ENCODE results near the gene PDE6G.

Gene PDE6G

DNA sequence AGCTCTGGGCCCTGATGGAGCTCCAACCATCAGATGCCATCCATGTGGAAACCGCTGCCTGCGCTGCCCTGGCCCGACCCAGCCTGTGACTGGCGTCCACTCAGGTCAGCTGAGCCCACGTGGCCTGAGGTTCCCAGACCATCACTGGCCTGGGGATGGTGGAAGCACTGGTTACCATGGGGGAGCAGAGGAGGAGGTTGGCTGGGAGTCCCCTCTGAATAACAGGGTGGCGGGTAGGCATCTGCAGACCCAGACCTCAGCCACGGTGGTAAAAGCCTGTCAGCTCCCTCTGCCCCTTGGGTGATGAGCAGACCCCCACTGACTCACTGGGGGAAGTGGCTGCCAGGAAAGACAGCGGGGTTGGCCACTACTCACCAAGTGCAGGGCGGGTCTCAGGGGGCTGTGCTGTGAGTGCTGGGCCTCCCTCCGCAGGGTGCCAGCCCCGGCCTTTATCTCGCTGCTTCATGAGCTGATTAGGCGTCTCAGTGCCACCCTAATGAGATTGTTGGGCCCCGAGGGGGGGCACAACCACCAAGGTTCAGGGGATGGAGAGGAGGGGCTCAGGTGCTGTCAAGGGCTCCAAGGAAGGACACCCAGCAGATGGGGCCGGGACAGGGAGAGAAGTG, at the start of gene PDE6G:
TSS of gene PDE6G (minus strand) at position 425 of the 626 bp plus-strand sequence. CDS start 3,237 bp downstream, outside the sequence.
- no peak for DNase-seq

DNA sequence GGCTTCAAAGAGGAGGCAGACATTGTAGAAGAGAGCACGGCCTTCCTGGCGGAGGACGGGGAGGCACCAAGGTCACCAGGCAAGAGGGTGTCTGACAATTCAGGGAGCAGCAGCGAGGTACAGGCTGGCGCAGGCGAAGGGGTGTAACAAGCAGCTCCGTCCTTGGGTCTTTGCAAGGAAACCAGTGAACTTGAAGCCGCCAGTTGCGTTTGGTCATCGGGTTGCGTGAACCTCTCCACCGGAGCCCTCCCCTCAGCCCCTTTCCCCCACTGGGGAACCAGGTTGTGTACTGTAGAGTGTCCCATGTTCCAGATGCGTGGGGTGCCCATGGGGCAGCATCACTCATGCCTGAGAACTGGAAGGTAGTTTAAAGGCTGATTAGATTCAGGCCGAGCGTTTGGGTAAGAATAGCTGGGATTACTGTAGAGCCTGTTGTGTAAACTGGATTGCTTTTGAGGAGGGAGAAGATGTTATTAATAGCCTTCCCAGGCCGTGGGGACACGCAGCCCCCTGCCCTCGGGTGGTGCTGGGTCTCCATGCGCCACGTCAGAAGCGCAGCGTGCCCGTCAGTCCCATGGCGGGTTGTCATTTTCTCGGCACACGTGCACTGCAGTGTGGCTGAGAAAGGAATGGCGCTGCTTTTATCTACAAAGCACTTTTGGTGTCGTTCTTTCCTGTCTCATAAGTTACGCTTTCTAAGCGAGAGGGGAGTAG, 49.3 kb upstream of the PDE6G start:
- no peak for DNase-seq

DNA sequence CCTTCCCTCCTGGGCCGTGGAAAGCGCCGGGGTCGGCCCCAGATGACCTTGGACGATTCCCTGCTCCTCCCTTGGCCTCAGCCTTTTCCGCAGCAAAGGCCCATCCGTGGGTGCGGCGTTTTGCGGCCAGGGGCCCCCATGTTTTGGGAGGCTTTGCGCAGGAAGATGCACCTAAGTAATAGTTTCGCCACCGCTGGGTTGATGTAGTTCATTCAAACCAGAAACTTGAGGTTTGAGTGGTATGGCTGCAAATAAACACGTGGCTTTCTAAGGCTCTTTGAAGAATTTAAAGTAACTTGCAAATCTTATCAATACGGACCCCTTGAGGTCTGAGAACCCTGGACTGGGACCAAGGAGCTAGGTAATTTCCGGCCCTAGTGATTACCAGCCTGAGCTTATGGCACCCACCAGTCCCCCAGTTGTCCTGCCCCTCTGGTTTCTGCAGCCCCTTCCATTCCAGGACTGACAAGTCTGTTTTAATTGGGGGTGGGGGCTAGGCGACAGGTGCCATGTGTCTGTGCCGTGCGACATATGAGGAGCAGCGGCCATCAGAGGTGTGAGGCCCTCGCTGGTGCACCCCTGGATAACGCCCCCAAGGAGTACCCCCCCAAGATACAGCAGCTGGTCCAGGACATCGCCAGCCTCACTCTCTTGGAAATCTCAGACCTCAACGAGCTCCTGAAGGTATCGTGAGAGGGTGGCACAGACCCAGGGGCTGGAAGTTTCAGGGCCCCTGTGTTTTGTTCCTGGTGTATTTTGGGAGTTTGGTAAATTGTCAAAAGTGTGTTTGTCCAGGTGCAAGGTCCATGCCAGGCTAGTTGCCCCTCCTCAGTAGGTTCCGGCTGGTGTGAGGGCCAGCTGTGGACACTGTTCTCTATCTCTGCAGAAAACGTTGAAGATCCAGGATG, 47.7 kb upstream of the PDE6G start:
- no peak for DNase-seq

DNA sequence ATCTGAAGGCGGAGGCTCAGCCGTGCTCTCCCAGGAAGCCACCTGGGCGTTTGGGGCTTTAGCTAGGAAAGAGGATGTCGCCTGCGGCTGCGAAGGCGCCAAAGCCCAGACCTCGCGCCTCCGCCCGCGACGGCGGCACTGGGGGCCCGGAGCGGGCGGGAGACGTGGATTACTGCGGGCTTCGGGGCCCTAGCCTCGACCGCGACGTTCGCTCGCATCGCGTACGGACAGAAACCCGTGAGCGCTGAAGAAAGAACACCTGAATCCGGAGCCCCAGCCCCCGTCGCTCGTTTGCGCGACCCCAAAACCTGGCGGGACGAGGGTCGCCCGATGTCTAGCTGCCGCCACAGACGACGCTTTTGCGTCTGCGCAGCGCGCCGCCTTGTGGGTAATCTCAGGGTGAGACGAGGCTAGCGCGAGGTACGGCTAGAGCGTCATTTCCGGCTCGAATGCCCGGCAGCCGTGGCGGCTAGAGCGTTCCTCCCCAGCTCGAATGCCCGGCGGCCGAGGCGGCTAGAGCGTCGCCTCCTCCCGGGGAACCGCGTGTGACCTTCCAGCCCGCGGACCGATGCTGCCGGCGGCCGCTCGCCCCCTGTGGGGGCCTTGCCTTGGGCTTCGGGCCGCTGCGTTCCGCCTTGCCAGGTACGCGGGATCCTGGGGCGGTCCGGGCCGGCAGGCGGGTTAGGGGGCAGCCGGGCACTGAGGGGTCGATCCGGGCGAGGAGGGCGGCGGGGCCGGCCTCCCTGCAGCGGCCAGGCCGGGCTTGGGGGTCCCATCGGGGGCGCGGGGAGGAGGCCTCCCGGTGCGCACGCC, 46.8 kb upstream of the PDE6G start, which contains the start of gene MRPL12:
TSS of gene MRPL12 (plus strand) at position 434 of the 813 bp plus-strand sequence. CDS start at position 569, 135 bp downstream.
- no peak for DNase-seq

DNA sequence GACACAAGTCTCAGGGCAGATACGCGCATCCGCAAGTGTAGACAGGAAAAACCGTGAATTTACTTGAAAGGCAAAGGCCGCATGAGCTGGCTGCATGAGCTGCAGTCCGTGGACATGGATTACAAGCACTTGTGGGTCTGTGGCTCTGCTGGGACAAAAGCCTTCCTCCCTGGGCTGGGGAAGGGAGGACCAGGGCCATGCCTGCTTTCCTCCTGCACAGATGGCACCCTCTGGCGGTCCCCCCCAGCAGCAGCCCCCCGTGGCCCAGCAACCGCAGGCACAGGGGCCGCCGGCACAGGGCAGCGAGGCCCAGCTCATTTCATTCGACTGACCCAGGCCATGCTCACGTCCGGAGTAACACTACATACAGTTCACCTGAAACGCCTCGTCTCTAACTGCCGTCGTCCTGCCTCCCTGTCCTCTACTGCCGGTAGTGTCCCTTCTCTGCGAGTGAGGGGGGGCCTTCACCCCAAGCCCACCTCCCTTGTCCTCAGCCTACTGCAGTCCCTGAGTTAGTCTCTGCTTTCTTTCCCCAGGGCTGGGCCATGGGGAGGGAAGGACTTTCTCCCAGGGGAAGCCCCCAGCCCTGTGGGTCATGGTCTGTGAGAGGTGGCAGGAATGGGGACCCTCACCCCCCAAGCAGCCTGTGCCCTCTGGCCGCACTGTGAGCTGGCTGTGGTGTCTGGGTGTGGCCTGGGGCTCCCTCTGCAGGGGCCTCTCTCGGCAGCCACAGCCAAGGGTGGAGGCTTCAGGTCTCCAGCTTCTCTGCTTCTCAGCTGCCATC, 45.1 kb upstream of the PDE6G start:
- no peak for DNase-seq

DNA sequence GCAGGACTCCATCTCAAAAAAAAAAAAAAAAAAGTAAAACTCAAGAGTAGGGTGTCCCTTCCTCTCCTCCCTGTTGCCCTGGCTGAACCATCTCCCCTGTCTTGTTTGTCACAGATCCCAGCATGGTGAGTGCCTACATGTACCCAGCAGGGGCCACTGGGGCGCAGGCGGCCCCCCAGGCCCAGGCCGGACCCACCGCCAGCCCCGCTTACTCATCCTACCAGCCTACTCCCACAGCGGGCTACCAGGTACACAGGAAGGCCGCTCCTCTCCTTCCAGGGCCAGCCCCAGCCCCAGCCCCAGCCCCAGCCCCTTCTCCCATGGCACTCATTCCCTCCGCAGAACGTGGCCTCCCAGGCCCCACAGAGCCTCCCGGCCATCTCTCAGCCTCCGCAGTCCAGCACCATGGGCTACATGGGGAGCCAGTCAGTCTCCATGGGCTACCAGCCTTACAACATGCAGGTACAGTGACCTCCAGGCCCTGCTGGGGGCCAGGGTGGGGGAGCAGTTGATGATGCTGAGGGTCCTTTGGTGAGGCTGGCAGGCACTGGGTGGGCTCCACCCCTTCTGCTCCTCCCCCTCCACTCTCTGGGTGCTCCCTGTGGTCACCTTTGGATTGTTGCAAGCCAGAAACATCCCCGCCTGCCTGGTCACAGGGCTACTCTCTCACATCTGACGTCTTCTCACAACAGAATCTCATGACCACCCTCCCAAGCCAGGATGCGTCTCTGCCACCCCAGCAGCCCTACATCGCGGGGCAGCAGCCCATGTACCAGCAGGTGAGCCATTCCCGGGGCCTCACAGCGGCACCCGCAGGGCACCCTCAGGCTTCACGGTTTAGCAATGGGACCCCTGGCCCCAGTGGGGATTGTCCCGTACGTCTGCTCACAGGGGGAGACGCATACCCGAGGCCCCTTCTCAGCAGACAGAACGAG, 44.3 kb upstream of the PDE6G start:
- no peak for DNase-seq

DNA sequence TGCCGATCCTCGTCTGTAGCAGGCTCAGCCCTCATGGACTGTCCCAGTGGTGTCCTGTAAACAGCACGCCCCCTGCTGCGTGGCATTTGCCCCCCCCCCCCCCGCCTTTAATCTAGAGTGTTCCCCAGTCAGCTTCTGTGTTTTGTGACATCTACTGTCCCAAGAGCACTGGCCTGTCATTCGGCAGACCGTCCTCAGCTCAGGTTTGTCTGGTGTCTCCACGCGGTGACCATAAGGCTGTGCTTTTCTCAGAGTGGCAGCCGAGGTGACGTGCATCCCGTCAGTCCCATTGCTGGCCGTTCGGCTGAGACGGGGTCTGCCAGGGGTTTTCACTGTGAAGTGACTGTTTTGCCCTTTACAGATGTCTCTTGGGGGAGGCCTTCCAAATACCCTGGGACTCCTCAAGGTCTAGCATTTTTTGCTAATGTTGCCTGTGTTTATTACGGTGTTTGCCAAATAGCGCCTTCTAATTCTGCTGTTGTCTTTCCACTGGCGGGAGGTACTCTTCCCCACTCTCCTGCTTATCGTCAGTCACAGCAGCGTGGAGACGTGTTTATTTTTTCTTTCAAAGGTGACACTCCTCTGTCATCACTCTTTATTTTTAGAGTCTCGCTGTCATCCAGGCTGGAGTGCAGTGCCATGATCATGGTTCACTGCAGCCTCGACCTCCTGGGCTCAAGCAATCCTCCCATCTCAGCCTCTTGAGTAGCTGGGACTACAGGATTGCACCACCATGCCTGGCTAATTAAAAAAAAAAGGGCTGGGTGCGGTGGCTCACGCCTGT, 41.1 kb upstream of the PDE6G start:
- no peak for DNase-seq

DNA sequence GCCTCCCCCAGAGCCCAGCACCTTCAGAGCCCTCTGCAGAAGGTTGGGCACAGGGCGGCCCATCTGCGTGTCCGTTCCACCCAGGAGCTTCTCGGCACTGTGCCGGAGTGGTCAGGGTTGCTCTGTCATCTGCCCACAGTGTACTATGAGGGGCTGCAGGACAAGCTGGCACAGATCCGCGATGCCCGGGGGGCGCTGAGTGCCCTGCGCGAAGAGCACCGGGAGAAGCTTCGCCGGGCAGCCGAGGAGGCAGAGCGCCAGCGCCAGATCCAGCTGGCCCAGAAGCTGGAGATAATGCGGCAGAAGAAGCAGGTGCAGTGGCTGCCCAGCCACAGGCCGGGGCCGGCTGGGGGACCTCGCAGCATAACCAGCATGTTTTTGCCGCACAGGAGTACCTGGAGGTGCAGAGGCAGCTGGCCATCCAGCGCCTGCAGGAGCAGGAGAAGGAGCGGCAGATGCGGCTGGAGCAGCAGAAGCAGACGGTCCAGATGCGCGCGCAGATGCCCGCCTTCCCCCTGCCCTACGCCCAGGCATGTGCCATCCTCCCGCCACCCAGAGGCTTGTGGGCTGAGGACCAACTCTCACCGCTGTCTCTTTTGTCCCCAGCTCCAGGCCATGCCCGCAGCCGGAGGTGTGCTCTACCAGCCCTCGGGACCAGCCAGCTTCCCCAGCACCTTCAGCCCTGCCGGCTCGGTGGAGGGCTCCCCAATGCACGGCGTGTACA, 40.0 kb upstream of the PDE6G start:
- no peak for DNase-seq

DNA sequence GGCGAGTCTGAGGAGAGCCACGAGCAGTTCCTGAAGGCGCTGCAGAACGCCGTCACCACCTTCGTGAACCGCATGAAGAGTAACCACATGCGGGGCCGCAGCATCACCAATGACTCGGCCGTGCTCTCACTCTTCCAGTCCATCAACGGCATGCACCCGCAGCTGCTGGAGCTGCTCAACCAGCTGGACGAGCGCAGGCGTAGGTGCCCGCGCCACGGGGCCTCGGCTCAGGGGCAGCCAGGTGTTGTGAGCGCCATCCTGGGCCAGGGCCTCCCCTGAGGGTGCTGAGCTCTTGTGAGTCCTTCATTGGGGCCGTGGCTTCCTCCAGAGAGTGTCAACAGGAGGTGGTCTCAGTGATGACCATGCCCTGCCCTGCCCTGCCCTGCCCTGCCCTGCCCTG, 39.5 kb upstream of the PDE6G start:
- no peak for DNase-seq

DNA sequence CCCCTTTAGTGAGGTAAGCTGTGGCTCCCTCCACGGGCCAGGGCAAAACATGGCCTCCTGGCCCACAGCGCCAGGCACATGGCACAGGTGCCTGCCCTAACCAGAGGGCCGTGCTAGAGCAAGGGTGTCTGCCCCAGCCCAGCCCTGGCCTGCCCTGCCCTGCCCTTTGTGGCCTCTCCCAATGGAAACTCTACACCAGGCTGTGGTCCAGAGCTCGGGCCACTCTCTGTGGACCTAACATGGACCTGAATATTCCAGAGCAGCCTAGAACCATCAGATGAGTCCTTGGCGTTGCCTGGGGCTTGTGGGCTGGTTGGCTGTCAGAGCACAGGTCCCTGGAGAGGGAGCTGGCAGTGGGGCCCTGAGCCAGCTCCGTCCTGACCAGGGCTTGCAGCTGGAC, 38.9 kb upstream of the PDE6G start:
- no peak for DNase-seq

DNA sequence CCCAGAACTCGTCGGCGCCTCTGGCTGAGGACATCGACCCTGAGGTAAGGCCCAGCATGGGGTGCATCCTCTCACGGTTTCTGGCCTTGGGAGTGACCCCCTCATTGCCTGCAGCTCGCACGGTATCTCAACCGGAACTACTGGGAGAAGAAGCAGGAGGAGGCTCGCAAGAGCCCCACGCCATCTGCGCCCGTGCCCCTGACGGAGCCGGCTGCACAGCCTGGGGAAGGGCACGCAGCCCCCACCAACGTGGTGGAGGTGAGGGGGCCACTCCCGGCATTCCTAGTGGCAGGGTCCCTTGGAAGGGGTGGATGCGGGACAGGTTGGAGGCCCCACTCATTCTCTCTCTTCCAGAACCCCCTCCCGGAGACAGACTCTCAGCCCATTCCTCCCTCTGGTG, 38.5 kb upstream of the PDE6G start:
- DNase-seq, result no peak

DNA sequence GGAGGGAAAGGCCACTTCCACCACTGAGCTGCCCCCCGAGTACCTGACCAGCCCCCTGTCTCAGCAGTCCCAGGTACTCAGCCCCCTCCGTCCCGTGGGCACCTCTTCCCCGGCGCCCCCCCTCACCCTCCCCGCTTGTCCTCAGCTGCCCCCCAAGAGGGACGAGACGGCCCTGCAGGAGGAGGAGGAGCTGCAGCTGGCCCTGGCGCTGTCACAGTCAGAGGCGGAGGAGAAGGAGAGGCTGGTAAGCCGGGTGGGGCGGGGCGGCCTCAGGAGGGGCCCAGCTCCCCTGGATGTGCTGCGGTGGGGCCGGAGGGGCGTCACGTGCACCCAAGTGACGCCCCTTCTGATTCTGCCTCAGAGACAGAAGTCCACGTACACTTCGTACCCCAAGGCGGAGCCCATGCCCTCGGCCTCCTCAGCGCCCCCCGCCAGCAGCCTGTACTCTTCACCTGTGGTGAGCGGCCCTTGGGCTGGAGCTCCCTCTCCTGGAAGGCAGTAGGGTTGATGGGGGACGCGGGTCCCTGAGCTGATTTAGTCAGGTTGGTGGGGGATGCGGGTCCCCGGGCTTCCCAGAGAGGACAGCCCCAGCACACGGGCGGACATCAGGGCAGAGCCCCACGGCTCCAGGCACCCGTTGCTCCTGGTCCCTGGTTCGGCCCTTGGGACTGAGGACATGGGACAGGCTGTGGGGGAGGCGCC, 37.3 kb upstream of the PDE6G start:
- DNase-seq, result no peak

DNA sequence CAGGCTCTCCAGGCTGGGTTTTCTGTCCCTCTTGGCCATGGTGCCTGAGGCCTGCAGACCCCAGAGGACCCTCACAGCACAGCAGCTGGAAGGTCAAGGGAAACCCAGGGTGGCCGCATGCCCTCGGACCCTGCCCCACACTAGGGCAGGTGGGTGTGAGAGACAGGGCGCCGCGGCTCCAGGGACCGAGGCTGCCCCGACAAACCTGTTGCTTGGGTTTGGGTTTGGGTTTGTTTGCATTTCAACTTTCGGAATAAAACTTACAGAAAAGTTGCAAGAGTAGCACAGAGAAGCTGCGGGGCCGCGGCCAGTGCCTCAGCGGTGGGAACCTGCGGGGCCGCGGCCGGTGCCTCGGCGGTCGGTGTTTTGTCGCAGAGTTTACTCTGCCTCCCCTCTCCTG, 35.3 kb upstream of the PDE6G start:
- DNase-seq, result no peak

DNA sequence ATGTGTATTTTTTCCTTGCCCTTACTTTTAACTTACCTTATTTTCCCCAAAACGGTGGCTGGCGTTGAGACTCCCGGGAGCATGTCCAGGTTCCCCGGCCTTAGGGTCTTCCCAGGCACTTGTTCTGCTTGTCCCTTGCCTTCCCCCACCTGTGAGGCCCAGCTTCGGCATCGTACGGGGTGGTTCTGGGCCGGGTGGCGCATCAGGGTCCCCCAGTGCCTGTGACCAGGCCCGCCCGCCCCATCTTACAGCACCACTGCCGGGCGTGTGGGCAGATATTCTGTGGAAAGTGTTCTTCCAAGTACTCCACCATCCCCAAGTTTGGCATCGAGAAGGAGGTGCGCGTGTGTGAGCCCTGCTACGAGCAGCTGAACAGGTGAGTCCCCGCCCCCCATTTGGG, 34.9 kb upstream of the PDE6G start:
- no peak for DNase-seq

DNA sequence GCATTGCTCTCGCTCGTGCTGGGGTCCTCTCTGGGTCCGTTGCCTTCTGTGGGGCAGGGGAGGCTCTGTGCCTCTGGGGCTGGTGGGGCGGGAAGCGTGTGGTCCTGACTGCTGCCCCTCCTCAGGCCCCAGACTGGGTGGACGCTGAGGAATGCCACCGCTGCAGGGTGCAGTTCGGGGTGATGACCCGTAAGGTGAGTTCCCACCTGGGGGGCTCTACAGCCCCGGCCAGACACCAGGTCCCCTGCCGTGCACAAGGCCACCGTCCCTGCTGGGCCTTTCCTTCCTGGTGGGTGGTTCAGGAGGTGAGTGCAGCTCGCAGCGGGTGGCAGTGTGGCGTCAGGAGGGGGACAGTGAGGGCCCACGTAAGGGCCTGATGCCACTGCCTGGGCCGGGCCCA, 34.2 kb upstream of the PDE6G start:
- no peak for DNase-seq

DNA sequence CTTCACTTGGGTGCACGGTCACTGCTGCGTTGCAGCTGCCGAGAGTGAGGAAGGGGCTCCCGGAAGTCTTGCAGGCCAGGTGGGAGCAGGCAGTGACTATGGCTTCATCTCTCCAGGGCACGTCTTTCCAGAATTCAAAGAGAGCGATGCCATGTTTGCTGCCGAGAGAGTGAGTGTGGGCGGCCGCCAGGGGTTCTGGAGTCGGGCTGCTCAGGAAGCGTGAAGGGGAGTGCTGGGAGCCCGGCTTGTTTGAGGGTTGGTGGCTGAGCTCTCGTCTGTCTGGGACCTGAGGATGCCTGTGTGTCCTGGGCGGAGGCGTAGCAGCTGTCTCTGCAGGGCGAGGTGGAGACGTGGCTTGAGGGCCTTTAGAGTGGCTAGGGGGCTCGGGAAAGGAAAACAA, 33.7 kb upstream of the PDE6G start:
- no peak for DNase-seq

DNA sequence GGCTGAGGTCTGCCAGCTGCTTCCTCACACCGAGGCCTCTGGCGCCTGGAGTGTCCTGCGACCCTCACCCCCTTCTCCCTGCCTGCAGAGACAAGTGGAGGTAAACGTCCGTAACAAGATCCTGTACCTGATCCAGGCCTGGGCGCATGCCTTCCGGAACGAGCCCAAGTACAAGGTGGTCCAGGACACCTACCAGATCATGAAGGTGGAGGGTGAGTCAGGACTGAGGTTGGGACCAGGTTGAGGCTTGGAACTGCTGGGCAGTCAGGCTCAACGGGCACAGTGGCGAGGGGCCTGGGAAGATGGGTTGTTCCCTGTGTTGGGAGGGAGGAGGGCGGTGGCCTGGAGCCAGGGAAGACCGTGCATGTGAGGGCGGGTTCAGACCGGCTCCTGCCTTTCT, 32.3 kb upstream of the PDE6G start:
- no peak for DNase-seq

DNA sequence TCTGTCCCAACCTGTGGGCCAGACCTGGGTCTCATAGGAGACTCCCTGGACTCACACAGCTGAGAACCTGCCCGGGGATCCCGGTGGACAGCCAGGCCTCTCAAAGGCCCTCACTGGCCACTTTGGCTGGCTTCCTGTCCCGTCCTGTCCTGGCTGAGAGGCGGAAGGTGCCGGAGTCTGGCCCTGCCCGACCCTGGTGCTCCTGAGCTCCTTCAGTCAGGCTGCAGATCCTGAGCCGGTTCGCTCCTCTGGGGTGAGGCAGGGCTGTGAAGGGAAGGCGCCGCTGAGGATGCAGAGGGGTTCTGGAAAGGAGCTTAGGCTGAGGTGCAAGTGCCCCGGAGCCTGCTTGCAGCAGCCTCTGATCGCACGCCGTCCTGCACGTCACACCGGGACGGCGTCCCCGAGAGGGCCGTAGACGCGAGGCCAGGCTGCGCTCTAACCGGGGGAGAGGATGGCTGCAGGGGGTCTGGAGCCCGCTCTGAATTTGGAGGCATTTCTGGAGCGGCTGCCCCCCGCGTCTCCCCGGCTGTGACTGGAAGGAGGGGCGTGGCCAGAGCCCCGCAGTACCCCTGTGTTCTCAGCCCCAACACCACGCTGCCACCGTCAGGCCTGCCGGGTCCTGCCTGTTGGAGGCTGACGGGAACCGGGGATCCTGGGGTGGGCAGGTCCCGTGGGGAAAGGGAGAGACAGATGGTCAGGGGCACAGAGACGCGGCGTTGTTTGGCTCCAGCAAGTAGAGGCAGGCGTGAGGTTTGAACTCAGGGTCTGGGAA, 31.6 kb upstream of the PDE6G start:
- DNase-seq, result no peak

Data from SIG-M5 (cell line).